Psoas muscle (tissue), 8 donors: ENCODE results near the gene CPTP. TPM values are rescaled to one million over a fixed set of nuclear protein-coding genes. Genes with fewer than 3 reads are reported as not detected.

Source experiments
- ATAC-seq, 4 donors: fragments of 200-7000 bp; cut with Tn5 transposase; one replicate each; pipeline ENCODE4 v1.9.1; 2020; ENCODE audit warnings: moderate library complexity in 3 of 4, mild to moderate bottlenecking in 2 of 4
- DNase-seq, 2 donors: peaks; one replicate each; pipeline ENCODE4 v3.0.0-alpha.2; 2020
- H3K27ac ChIP-seq: fragments of 200-600 bp; one replicate; pipeline ENCODE4 v1.8.0; 2022
- H3K27me3 ChIP-seq, 3 donors: fragments of 200-600 bp in 1 of 3; one replicate each; pipeline versions ENCODE4 v1.6.1 to v1.8.0; 2013 to 2022; ENCODE audit warnings: low read length in 2 of 3, mild to moderate bottlenecking in 2 of 3, moderate library complexity in 1 of 3; ENCODE audit not compliant: insufficient read depth in 3 of 3
- H3K36me3 ChIP-seq, 2 donors: fragments of 200-600 bp in 1 of 2; one replicate each; pipeline versions ENCODE4 v1.6.1 to v1.8.0; 2013 to 2022; ENCODE audit warnings: low read depth in 1 of 2, mild to moderate bottlenecking in 1 of 2, moderate library complexity in 1 of 2; ENCODE audit not compliant: insufficient read depth in 1 of 2
- H3K4me1 ChIP-seq: fragments of 200-600 bp; one replicate; pipeline ENCODE4 v1.8.0; 2022
- H3K4me3 ChIP-seq: fragments of 200-600 bp; one replicate; pipeline ENCODE4 v1.8.0; 2022; ENCODE audit warnings: mild to moderate bottlenecking
- H3K9me3 ChIP-seq: fragments of 200-600 bp; one replicate; pipeline ENCODE4 v1.8.0; 2022
- CTCF ChIP-seq: fragments of 200-600 bp; IDR thresholded peaks from one replicate; pipeline ENCODE4 v1.8.0; 2022; ENCODE audit warnings: antibody characterized with exemption
- WGBS, 3 donors: extraction: QIAGEN DNeasy Blood & Tissue Kit; methylation state at CpG; one replicate each; pipeline versions ENCODE4 v1.1.6 to v1.1.7; 2013; 5-methylcytosine and 5-hydroxymethylcytosine counted together
- intact Hi-C, 2 donors: fragments of 100-400 bp; cut with DNase I; formaldehyde crosslinking; loops; one replicate each; pipeline versions ENCODE4 v1.11.0 to v1.14.2; 2022
- polyA plus RNA-seq, 3 donors: library from polyadenylated mRNA; stranded (reverse); fragments of 200-250 nt; gene quantifications; one replicate each; pipeline ENCODE4 v1.2.3, GENCODE V29; 2013
- total RNA-seq, 4 donors: library from RNA; stranded (reverse); fragmentation: NEBNext Ultra II Directional in 2 of 4; extraction: Animal tissue kit (Norgen Biotek cat#: 25700) in 2 of 4; gene quantifications; one replicate each; pipeline versions ENCODE4 v1.2.1 to v1.2.4, GENCODE V29; 2021 to 2023
- donor health status: healthy with polysubstance abuse.
- donor health status: DM: no; HTN: no; CAD: no; lungs with moderate emphysema.
- donor health status: Bipolar disorder and iron deficiency.
- donor health status: healthy.
- donor health status: DM: yes; HTN: yes; CAD: no.
- donor health status: DM: no; HTN: no; CAD: no.
- donor health status: DM: no; HTN: no; CAD: no.
- donor health status: DM: yes; HTN: yes; CAD: no.

The CPTP gene
- total and polyA plus RNA-seq, 7 donors: 18.2 to 39.5 (median 31.3) TPM

DNA sequence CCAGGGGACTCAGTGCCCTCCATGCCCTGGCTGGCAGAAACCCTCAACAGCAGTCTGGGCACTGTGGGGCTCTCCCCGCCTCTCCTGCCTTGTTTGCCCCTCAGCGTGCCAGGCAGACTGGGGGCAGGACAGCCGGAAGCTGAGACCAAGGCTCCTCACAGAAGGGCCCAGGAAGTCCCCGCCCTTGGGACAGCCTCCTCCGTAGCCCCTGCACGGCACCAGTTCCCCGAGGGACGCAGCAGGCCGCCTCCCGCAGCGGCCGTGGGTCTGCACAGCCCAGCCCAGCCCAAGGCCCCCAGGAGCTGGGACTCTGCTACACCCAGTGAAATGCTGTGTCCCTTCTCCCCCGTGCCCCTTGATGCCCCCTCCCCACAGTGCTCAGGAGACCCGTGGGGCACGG is 3.7 kb downstream of the CPTP start:
- 65 to 78% (median 76%) methylated on average over 11 to 15 of the region's 15 CpGs for WGBS, 3 donors
- H3K4me3 ChIP-seq: no peak overlapping the region
- TF ChIP-seq CTCF: no peak
- ATAC-seq (no peak), DNase-seq (no peak)
- H3K27me3 ChIP-seq: no peaks in the 10 kb centered on the region
- H3K27ac ChIP-seq: no peak overlapping the region
- no peaks in the 10 kb centered on the region for H3K9me3 ChIP-seq
- H3K36me3 ChIP-seq: peaks cover 0 to 25% of the 10 kb centered on the region in 2 donors
- peaks cover 42% of the 10 kb centered on the region for H3K4me1 ChIP-seq
- intact Hi-C loops: loop anchor here in 1 of 2 donors (2.0 kb wide), 1 partner anchor 15 kb away; no protein-coding TSS in a partner anchor

- Histone ChIP-seq H3K27ac (no peak overlapping the region), H3K36me3 (peaks cover 0 to 25% of the 10 kb centered on the region in 2 donors), H3K9me3 (no peaks in the 10 kb centered on the region), H3K4me3 (no peak overlapping the region), H3K27me3 (no peaks in the 10 kb centered on the region), H3K4me1 (peaks cover 47% of the 10 kb centered on the region)
- intact Hi-C loops: loop anchor here in 1 of 2 donors (2.0 kb wide), 1 partner anchor 13 kb away; no protein-coding TSS in a partner anchor
- 71 to 86% (median 79%) methylated on average over 58 of the region's 58 CpGs for WGBS, 3 donors
- ATAC-seq (no peak), DNase-seq (no peak)
- no peak for TF ChIP-seq CTCF
These were observed 5.0 kb downstream of the CPTP start for GRCh38 chr1:1329304-1330210.

- Histone ChIP-seq H3K9me3 (no peaks in the 10 kb centered on the region), H3K36me3 (peaks cover 0 to 32% of the 10 kb centered on the region in 2 donors), H3K4me1 (peaks cover 44% of the 10 kb centered on the region), H3K27me3 (no peaks in the 10 kb centered on the region), H3K27ac (no peak overlapping the region), H3K4me3 (no peak overlapping the region)
- WGBS, 3 donors: 23 to 38% (median 25%) methylated on average over 12 to 15 of the region's 15 CpGs
- peak in 2 of 4 donors; percentile 1 to 4 for ATAC-seq
- intact Hi-C loops: no loop called here
- no peak for TF ChIP-seq CTCF
- no peak for DNase-seq
These were observed 5.9 kb downstream of the CPTP start for GRCh38 chr1:1330366-1331067.

DNA sequence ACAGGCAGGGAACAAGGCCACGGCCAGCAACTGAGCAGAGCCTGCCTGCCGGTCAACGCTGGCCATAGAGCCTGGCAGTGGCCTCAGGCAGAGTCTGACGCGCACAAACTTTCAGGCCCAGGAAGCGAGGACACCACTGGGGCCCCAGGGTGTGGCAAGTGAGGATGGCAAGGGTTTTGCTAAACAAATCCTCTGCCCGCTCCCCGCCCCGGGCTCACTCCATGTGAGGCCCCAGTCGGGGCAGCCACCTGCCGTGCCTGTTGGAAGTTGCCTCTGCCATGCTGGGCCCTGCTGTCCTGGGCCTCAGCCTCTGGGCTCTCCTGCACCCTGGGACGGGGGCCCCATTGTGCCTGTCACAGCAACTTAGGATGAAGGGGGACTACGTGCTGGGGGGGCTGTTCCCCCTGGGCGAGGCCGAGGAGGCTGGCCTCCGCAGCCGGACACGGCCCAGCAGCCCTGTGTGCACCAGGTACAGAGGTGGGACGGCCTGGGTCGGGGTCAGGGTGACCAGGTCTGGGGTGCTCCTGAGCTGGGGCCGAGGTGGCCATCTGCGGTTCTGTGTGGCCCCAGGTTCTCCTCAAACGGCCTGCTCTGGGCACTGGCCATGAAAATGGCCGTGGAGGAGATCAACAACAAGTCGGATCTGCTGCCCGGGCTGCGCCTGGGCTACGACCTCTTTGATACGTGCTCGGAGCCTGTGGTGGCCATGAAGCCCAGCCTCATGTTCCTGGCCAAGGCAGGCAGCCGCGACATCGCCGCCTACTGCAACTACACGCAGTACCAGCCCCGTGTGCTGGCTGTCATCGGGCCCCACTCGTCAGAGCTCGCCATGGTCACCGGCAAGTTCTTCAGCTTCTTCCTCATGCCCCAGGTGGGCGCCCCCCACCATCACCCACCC is 6.7 kb downstream of the CPTP start, which contains the start of gene TAS1R3:
TAS1R3 (plus strand) TSS at position 213 of the 898 bp plus-strand sequence; CDS start at position 279, 66 bp downstream.
- intact Hi-C loops: no loop called here
- WGBS, 3 donors: 37 to 55% (median 39%) methylated on average over 35 to 41 of the region's 41 CpGs
- ATAC-seq (peak; percentile 11 to 40 (median 24)), DNase-seq (no peak)
- TF ChIP-seq CTCF: no peak
- H3K4me3 ChIP-seq: no peak within 1 kb of the TSS
- peaks cover 0 to 40% of the 10 kb centered on the region in 2 donors for H3K36me3 ChIP-seq
- H3K27ac ChIP-seq: no peak within 1 kb of the TSS
- H3K4me1 ChIP-seq: peaks cover 36% of the 10 kb centered on the region
- H3K9me3 ChIP-seq: no peaks in the 10 kb centered on the region
- no peaks in the 10 kb centered on the region for H3K27me3 ChIP-seq
